ENCODE data around the gene IL21R.

IL21R gene

GRCh38 chr16:27374804-27375425 lies 27.1 kb upstream of the IL21R start:
- no peaks in the 10 kb centered on the region for H3K36me3 ChIP-seq (ENCODE audit: control insufficient read depth in 2 of 2, insufficient read depth in 1 of 2, low read length in 2 of 2)
- CTCF ChIA-PET, result interaction anchor here (0.6 to 2.7 kb wide), 16 partner anchors 11 to 1661 kb away, joined by 3 to 17 read pairs (median 4); partner anchors contain the start of gene KDM8
- H3K27ac ChIP-seq (ENCODE audit: extremely low read depth, low read depth, low read length), result no peak overlapping the region
- H3K4me1 ChIP-seq (ENCODE audit: control insufficient read depth, insufficient read depth, low read length), result no peaks in the 10 kb centered on the region
- peak; percentile 90 for TF ChIP-seq ZBTB17 (tag by site-specific recombination; IDR thresholded peaks at IDR 0.05)
- TF ChIP-seq ZFHX2 (tag by site-specific recombination; conservative IDR thresholded peaks at IDR 0.05), result 0 out of 2 replicates have a peak, but pooled peaks have one; percentile 23
- peak; percentile 62 for TF ChIP-seq SP2 (tag by site-specific recombination; IDR thresholded peaks at IDR 0.05)
- peak; percentile 50; the same call in 1 of the 2 replicates for TF ChIP-seq ZNF518A (tag by site-specific recombination; conservative IDR thresholded peaks at IDR 0.05; ENCODE audit: low read depth)
- TF ChIP-seq ZNF624 (tag by site-specific recombination; IDR thresholded peaks at IDR 0.05), result no peak
- peak; percentile 54; the same call in 1 of the 2 replicates for TF ChIP-seq CTCF (tag by site-specific recombination; IDR thresholded peaks at IDR 0.05)
- TF ChIP-seq ZNF449 (tag by site-specific recombination; IDR thresholded peaks at IDR 0.05), result no peak
- peak; percentile 60 for TF ChIP-seq SETDB1 (IDR thresholded peaks at IDR 0.05; ENCODE audit: insufficient read length, low read length)
- peak; percentile 28; the same call in 1 of the 2 replicates for TF ChIP-seq ZNF654 (tag by site-specific recombination; IDR thresholded peaks at IDR 0.05; ENCODE audit: low read depth)
- peak; percentile 41; the same call in 1 of the 2 replicates for TF ChIP-seq EGR2 (tag by site-specific recombination; IDR thresholded peaks at IDR 0.05; ENCODE audit: low read depth)
- peak; percentile 17; the same call in 1 of the 2 replicates for TF ChIP-seq ATF2 (tag by site-specific recombination; IDR thresholded peaks at IDR 0.05; ENCODE audit: low read depth)
- no peak for TF ChIP-seq ZXDB (tag by site-specific recombination; IDR thresholded peaks at IDR 0.05)
- POLR2A ChIA-PET, result interaction anchor here (0.6 kb wide), 1 partner anchor 433 kb away, joined by 3 read pairs; no protein-coding TSS in a partner anchor
- H3K9me3 ChIP-seq (ENCODE audit: control insufficient read depth, insufficient read depth, low read depth, low read length), result no peaks in the 10 kb centered on the region
- no peak overlapping the region for H3K4me3 ChIP-seq (ENCODE audit: low read depth, low read length)

Measured in HEK293 (cell line).